ENCODE results near the gene MRPL10. TPM values are rescaled to one million over a fixed set of nuclear protein-coding genes. Genes with fewer than 3 reads are reported as not detected.

MRPL10 gene
- total RNA-seq, 1 experiment from 2014 or later: 112 TPM

DNA sequence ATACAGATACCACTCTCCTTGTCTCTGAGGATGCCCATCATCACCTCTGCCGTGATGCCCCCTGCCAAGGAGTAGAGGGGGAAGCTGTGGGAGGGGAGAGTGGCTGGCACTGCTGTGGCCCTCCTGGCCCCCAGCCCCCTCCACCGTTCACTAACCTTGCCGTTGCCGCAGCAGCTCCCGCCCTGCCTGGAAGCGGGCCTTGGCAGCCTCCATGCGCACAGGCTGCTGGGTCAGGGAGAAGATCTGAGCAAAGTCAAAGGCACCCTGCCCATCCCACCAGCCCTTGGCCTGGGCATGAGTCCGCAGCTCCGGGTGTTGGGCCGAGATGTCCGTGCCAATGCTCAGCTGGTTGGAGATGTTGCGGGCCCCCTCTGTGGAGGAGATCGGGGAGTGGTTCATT, 7.3 kb upstream of the MRPL10 start:
- Histone ChIP-seq H3K36me3 (ENCODE audit: control insufficient read depth in 1 of 2, insufficient read depth in 2 of 2, low read length in 2 of 2) (peaks cover 0 to 12% of the 10 kb centered on the region in 2 experiments; a peak in 1 of 4 replicates), H2AFZ (ENCODE audit: low read depth, low read length, poor library complexity, severe bottlenecking) (no peak overlapping the region), H3K4me1 (ENCODE audit: control insufficient read depth in 1 of 2, insufficient read depth in 2 of 2, low read length in 2 of 2) (peaks cover 25 to 36% of the 10 kb centered on the region in 2 experiments), H3K9ac (ENCODE audit: low read length) (no peak overlapping the region), H3K4me3 (replicated peaks in 1 of 2; ENCODE audit: low read depth in 1 of 2, low read length in 2 of 2) (no peak overlapping the region), H3K9me3 (ENCODE audit: control insufficient read depth in 1 of 2, insufficient read depth in 1 of 2, low read depth in 1 of 2, low read length in 2 of 2) (no peaks in the 10 kb centered on the region), H3K79me2 (ENCODE audit: insufficient read depth, low read length) (peaks cover 6% of the 10 kb centered on the region; the same call in 1 of the 2 replicates), H3K27ac (ENCODE audit: low read depth, low read length) (no peak overlapping the region), H4K20me1 (ENCODE audit: insufficient read depth) (no peaks in the 10 kb centered on the region), H3K9me2 (ENCODE audit: insufficient read depth) (no peaks in the 10 kb centered on the region), H3K27me3 (ENCODE audit: insufficient read depth, low read length) (no peaks in the 10 kb centered on the region), H3K4me2 (ENCODE audit: low read length) (no peak overlapping the region)
- POLR2A ChIA-PET: interaction anchor here (3.5 kb wide), 1 partner anchor 57 kb away, joined by 24 read pairs; the partner anchor contains the start of gene SP2
- CTCF ChIA-PET: no interaction called here
- no peak for ATAC-seq
- intact Hi-C loops (cut with micrococcal nuclease): no loop called here
- RAD21 ChIA-PET (ENCODE audit: low non-redundant PET in 1 of 2, low total read pairs in 2 of 2, uncharacterized antibody in 2 of 2, unreplicated experiment in 2 of 2): interaction anchor here in 1 of 2 experiments (0.6 kb wide), 1 partner anchor 141 kb away, joined by 4 read pairs; no protein-coding TSS in a partner anchor
- no peak for DNase-seq (ENCODE audit: low read depth, low spot score)
- TF ChIP-seq, protein P1, sequence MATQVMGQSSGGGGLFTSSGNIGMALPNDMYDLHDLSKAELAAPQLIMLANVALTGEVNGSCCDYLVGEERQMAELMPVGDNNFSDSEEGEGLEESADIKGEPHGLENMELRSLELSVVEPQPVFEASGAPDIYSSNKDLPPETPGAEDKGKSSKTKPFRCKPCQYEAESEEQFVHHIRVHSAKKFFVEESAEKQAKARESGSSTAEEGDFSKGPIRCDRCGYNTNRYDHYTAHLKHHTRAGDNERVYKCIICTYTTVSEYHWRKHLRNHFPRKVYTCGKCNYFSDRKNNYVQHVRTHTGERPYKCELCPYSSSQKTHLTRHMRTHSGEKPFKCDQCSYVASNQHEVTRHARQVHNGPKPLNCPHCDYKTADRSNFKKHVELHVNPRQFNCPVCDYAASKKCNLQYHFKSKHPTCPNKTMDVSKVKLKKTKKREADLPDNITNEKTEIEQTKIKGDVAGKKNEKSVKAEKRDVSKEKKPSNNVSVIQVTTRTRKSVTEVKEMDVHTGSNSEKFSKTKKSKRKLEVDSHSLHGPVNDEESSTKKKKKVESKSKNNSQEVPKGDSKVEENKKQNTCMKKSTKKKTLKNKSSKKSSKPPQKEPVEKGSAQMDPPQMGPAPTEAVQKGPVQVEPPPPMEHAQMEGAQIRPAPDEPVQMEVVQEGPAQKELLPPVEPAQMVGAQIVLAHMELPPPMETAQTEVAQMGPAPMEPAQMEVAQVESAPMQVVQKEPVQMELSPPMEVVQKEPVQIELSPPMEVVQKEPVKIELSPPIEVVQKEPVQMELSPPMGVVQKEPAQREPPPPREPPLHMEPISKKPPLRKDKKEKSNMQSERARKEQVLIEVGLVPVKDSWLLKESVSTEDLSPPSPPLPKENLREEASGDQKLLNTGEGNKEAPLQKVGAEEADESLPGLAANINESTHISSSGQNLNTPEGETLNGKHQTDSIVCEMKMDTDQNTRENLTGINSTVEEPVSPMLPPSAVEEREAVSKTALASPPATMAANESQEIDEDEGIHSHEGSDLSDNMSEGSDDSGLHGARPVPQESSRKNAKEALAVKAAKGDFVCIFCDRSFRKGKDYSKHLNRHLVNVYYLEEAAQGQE (IDR thresholded peaks at IDR 0.05; ENCODE audit: low read depth): no peak
- TF ChIP-seq, protein P2, sequence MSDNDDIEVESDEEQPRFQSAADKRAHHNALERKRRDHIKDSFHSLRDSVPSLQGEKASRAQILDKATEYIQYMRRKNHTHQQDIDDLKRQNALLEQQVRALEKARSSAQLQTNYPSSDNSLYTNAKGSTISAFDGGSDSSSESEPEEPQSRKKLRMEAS (IDR thresholded peaks at IDR 0.05): no peak
- TF ChIP-seq POLR2AphosphoS5 (IDR thresholded peaks at IDR 0.05; ENCODE audit: low read depth, low read length) (no peak), ZNF274 (IDR thresholded peaks at IDR 0.05; ENCODE audit: low read depth, low read length) (no peak), SIN3A (IDR thresholded peaks at IDR 0.05; ENCODE audit: low read depth) (no peak)
- BruUV-seq (replicated peaks): no TSS peak

Data from HCT116 (cell line).